Lung (tissue), 12 donors: ENCODE results near the gene DLK2. TPM values are rescaled to one million over a fixed set of nuclear protein-coding genes. Genes with fewer than 3 reads are reported as not detected.

Source experiments
- ATAC-seq: fragments of 200-7000 bp; cut with Tn5 transposase; one replicate; pipeline ENCODE4 v1.9.1; 2020; ENCODE audit warnings: moderate number of reproducible peaks; ENCODE audit not compliant: insufficient read depth, low FRiP score
- DNase-seq, 3 donors: peaks; one replicate each; pipeline ENCODE4 v3.0.0-alpha.2; 2013 to 2017
- H3K27ac ChIP-seq, 2 donors: one replicate each; pipeline ENCODE4 v1.5.1; 2013; ENCODE audit warnings: mild to moderate bottlenecking in 2 of 2, moderate library complexity in 2 of 2, control low read depth in 1 of 2, inconsistent platforms in 1 of 2, low read depth in 1 of 2, low read length in 1 of 2
- H3K27me3 ChIP-seq, 3 donors: one replicate each; pipeline ENCODE4 v1.5.1; 2013; ENCODE audit warnings: low read length in 2 of 3; ENCODE audit not compliant: control insufficient read depth in 3 of 3, insufficient read depth in 3 of 3
- H3K36me3 ChIP-seq, 4 donors: one replicate each; pipeline ENCODE4 v1.5.1; 2013; ENCODE audit warnings: low read length in 4 of 4, mild to moderate bottlenecking in 1 of 4, moderate library complexity in 1 of 4; ENCODE audit not compliant: control insufficient read depth in 4 of 4, insufficient read depth in 4 of 4
- H3K4me1 ChIP-seq, 5 donors: one replicate each; pipeline ENCODE4 v1.5.1; 2013; ENCODE audit warnings: low read length in 5 of 5, mild to moderate bottlenecking in 2 of 5, moderate library complexity in 1 of 5; ENCODE audit not compliant: control insufficient read depth in 5 of 5, insufficient read depth in 5 of 5
- H3K4me3 ChIP-seq: one replicate; pipeline ENCODE4 v1.5.1; 2013; ENCODE audit warnings: mild to moderate bottlenecking, control low read depth, moderate library complexity
- H3K9ac ChIP-seq, 2 donors: one replicate each; pipeline ENCODE4 v1.5.1; 2013; ENCODE audit warnings: low read length in 2 of 2, control low read depth in 1 of 2; ENCODE audit not compliant: insufficient read depth in 1 of 2
- H3K9me3 ChIP-seq, 4 donors: one replicate each; pipeline ENCODE4 v1.5.1; 2013; ENCODE audit warnings: low read length in 3 of 4, mild to moderate bottlenecking in 1 of 4, moderate library complexity in 1 of 4; ENCODE audit not compliant: control insufficient read depth in 4 of 4, insufficient read depth in 3 of 4
- WGBS, 2 donors: extraction: QIAGEN DNeasy Blood & Tissue Kit; methylation state at CpG; one replicate each; pipeline ENCODE4 v1.1.7; 2013; 5-methylcytosine and 5-hydroxymethylcytosine counted together
- polyA plus RNA-seq, 2 donors: library from polyadenylated mRNA; stranded (reverse); fragments of 200-250 nt; gene quantifications; one replicate each; pipeline ENCODE4 v1.2.1, GENCODE V29; 2013
- total RNA-seq, 2 donors: library from RNA; depleted of rRNA in 1 of 2; stranded (reverse); fragments of >200 nt in 1 of 2; gene quantifications; one replicate each; pipeline ENCODE4 v1.2.1, GENCODE V29; 2014 to 2021
- TF ChIP-seq, protein P1 (sequence below): IDR thresholded peaks from 2 replicates; pipeline ENCODE4 v1.5.1; 2012; ENCODE audit warnings: mild to moderate bottlenecking; ENCODE audit errors: control extremely low read depth, extremely low read depth
- donor health status: control.
- donor health status: control.
- donor health status: Bipolar disorder and iron deficiency.
- donor health status: healthy.
- donor health status: DM: yes; HTN: yes; CAD: no.

The DLK2 gene
- total and polyA plus RNA-seq, 4 donors = 1.1 to 2.6 (median 1.3) TPM

DNA sequence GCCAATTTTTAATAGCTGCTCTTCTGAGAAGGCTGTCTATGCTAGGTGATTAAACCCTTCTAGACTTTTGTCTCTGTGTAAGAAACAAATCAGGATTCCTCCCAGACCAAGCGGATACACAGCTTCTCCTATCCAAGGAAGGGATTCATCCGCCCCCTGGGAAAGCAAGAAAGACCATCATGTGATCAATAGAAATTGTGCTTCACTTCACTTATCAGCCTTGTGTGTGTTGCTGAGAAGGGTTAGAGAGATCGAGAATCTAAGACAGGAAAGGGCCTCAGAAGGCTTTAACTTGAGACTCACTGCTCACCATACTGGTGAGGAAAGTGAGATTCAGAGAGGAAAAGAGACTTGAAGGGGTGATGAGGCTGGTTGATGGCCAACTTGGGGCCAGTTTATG lies 26.5 kb downstream of the DLK2 start:
- no peak for ATAC-seq
- peaks cover 0 to 15% (median 5%) of the 10 kb centered on the region in 5 donors for H3K4me1 ChIP-seq
- H3K9ac ChIP-seq = no peak overlapping the region
- TF ChIP-seq, protein P1, sequence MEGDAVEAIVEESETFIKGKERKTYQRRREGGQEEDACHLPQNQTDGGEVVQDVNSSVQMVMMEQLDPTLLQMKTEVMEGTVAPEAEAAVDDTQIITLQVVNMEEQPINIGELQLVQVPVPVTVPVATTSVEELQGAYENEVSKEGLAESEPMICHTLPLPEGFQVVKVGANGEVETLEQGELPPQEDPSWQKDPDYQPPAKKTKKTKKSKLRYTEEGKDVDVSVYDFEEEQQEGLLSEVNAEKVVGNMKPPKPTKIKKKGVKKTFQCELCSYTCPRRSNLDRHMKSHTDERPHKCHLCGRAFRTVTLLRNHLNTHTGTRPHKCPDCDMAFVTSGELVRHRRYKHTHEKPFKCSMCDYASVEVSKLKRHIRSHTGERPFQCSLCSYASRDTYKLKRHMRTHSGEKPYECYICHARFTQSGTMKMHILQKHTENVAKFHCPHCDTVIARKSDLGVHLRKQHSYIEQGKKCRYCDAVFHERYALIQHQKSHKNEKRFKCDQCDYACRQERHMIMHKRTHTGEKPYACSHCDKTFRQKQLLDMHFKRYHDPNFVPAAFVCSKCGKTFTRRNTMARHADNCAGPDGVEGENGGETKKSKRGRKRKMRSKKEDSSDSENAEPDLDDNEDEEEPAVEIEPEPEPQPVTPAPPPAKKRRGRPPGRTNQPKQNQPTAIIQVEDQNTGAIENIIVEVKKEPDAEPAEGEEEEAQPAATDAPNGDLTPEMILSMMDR = no peak
- DNase-seq = no peak
- H3K27ac ChIP-seq = no peak overlapping the region
- no peaks in the 10 kb centered on the region for H3K27me3 ChIP-seq
- no peak overlapping the region for H3K4me3 ChIP-seq
- H3K36me3 ChIP-seq = peaks cover 0 to 14% (median 4%) of the 10 kb centered on the region in 4 donors
- WGBS, 2 donors = 90 to 96% methylated on average over 3 of the region's 3 CpGs
- H3K9me3 ChIP-seq = no peaks in the 10 kb centered on the region

DNA sequence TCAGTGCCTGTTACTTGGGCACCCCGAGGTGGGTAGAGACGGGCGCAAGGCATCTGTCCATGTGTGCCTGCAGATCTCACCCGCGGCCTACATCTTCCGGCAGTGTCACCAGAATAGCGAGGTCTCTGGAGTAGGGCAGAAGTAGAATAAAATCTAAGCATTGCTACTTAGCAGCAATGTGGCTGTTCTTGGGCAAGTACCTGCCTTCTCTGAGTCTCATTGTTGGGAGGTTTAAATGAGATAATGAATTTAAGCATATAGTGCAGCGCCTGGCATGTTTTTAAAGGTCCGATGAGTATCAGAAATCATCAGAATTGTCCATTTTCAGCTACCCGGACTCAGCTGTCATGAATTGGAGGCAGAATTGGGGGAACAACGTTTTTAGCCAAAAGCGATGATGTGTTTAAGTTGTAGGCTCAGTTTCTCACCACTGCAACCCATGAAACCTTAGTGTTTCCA lies 27.2 kb downstream of the DLK2 start:
- peaks cover 0 to 11% (median 1%) of the 10 kb centered on the region in 4 donors for H3K36me3 ChIP-seq
- peaks cover 0 to 15% (median 5%) of the 10 kb centered on the region in 5 donors for H3K4me1 ChIP-seq
- H3K4me3 ChIP-seq = peak overlapping the region; percentile 80
- peak overlapping the region; percentile 48 to 50 for H3K9ac ChIP-seq
- DNase-seq (no peak), ATAC-seq (peak; percentile 29)
- H3K27ac ChIP-seq = peak overlapping the region; percentile 80 to 96
- H3K27me3 ChIP-seq = no peaks in the 10 kb centered on the region
- TF ChIP-seq, protein P1 = no peak
- no peaks in the 10 kb centered on the region for H3K9me3 ChIP-seq
- WGBS, 2 donors = 18 to 20% methylated on average over 12 of the region's 12 CpGs

DNA sequence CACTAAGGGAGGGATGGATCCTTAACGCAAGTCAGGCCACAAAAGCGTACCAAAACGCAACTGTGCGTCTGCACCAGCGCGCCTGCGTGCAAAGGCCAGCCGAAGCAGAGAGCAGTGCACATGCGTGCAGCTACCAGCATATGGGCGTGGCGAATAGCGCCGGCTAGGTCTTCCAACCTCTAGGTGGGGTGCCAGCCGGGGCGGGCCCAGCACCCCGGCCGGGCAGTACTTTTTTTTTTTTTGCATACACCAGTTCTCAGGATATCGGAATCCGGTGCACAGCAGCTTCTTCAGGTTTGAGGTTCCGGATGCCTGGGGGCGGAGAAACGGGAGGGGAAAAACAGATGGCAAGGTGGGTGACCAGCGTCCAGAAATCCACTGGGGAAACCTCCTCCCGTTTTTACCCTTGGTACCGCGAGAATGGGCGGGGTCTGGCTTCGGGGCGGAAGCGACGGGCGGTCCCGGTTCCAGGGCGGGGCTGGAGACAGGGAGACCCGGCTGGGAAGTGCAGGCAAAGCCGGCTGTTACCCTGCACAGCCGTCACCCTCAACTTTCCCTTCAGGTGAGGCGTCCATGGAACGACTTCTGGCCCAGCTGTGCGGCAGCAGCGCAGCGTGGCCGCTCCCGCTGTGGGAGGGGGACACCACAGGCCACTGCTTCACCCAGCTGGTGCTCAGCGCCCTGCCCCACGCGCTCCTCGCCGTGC lies 27.8 kb downstream of the DLK2 start, which contains the start of gene ABCC10:
Gene ABCC10, plus strand, starts transcription at position 136 of the 706 bp plus-strand sequence. Its CDS starts 438 bp downstream, at position 574.
- peaks cover 0 to 5% (median 0%) of the 10 kb centered on the region in 4 donors for H3K36me3 ChIP-seq
- no peaks in the 10 kb centered on the region for H3K27me3 ChIP-seq
- DNase-seq = peak; percentile 96 to 97 (median 96)
- H3K27ac ChIP-seq = peak within 1 kb of the TSS; percentile 80 to 96
- peak within 1 kb of the TSS; percentile 48 to 74 for H3K9ac ChIP-seq
- ATAC-seq = peak; percentile 96
- peaks cover 0 to 15% (median 5%) of the 10 kb centered on the region in 5 donors for H3K4me1 ChIP-seq
- TF ChIP-seq, protein P1 = no peak
- H3K9me3 ChIP-seq = no peaks in the 10 kb centered on the region
- WGBS, 2 donors = 0 to 1% methylated on average over 49 of the region's 49 CpGs
- peak within 1 kb of the TSS; percentile 80 for H3K4me3 ChIP-seq
